Uterus (tissue), 4 donors: ENCODE data around the gene ENTREP1. TPM values are rescaled to one million over a fixed set of nuclear protein-coding genes. Genes with fewer than 3 reads are reported as not detected.
"Not testable (repeated sequence)": the region's sequence is repeated elsewhere in the genome, so short reads cannot be mapped to it uniquely, and the experiment has no call there.

Experiments
- DNase-seq, 2 donors: peaks; one replicate each; pipeline ENCODE4 v3.0.0-alpha.2; 2019 to 2020
- H3K27ac ChIP-seq, 2 donors: fragments of 200-600 bp; sonication (generic); 1 replicate in 1 of 2; 2 replicates in 1 of 2; pipeline ENCODE4 v1.5.1; 2016 to 2018
- H3K27me3 ChIP-seq, 2 donors: fragments of 200-600 bp; sonication (generic); one replicate each; pipeline ENCODE4 v1.5.1; 2018 to 2019; ENCODE audit warnings: control low read depth in 1 of 2
- H3K36me3 ChIP-seq, 2 donors: fragments of 200-600 bp; sonication (generic); one replicate each; pipeline ENCODE4 v1.5.1; 2019; ENCODE audit warnings: control low read depth in 1 of 2
- H3K4me1 ChIP-seq, 2 donors: fragments of 200-600 bp; sonication (generic); one replicate each; pipeline ENCODE4 v1.5.1; 2018 to 2019; ENCODE audit warnings: control low read depth in 1 of 2
- H3K4me3 ChIP-seq, 2 donors: fragments of 200-600 bp; sonication (generic); 1 replicate in 1 of 2; 2 replicates in 1 of 2; pipeline ENCODE4 v1.5.1; 2018 to 2019; ENCODE audit warnings: mild to moderate bottlenecking in 1 of 2
- H3K9me3 ChIP-seq, 2 donors: fragments of 200-600 bp; sonication (generic); one replicate each; pipeline ENCODE4 v1.5.1; 2019; ENCODE audit warnings: control low read depth in 1 of 2
- CTCF ChIP-seq, 4 experiments: fragments of 200-600 bp in 2 of 4; fragments of 450-650 bp in 2 of 4; sonication (generic) in 2 of 4; IDR thresholded peaks; one replicate each; pipeline ENCODE4 v1.5.1; 2016 to 2019; ENCODE audit warnings: antibody characterized with exemption in 4 of 4, mild to moderate bottlenecking in 2 of 4, moderate library complexity in 1 of 4
- POLR2A ChIP-seq, 2 donors: fragments of 450-650 bp; IDR thresholded peaks; one replicate each; pipeline ENCODE4 v1.6.1; 2016; ENCODE audit warnings: antibody characterized with exemption in 2 of 2, mild to moderate bottlenecking in 1 of 2, moderate library complexity in 1 of 2
- intact Hi-C: fragments of 100-400 bp; cut with DNase I; formaldehyde crosslinking; loops from one replicate; pipeline ENCODE4 v1.15.1; 2023; ENCODE audit warnings: low total_unique reads
- total RNA-seq, 4 donors: library from RNA; depleted of rRNA in 3 of 4; stranded (reverse); fragments of >200 nt in 3 of 4; gene quantifications; one replicate each; pipeline versions ENCODE4 v1.1.0 to v1.2.4, GENCODE V29; 2014 to 2023
- donor health status: DM: yes; HTN: yes; CAD: no.

ENTREP1 gene
- total RNA-seq, 4 donors from 2014 or later: 0.59 to 12.6 (median 6.9) TPM

- intact Hi-C loops: no loop called here
- DNase-seq: no peak
- H3K27me3 ChIP-seq: no peaks in the 10 kb centered on the region
- no peak overlapping the region for H3K27ac ChIP-seq
- TF ChIP-seq POLR2A (IDR thresholded peaks at IDR 0.05) (no peak), CTCF (IDR thresholded peaks at IDR 0.05) (no peak)
- no peaks in the 10 kb centered on the region for H3K36me3 ChIP-seq
- H3K4me3 ChIP-seq: no peak overlapping the region
- H3K9me3 ChIP-seq: no peaks in the 10 kb centered on the region
- H3K4me1 ChIP-seq: no peaks in the 10 kb centered on the region
Observed at GRCh38 chr9:69397384-69398214, 72.6 kb downstream of the ENTREP1 start.

- H3K4me1 ChIP-seq: no peaks in the 10 kb centered on the region
- DNase-seq: no peak
- H3K27ac ChIP-seq: no peak overlapping the region
- no peak overlapping the region for H3K4me3 ChIP-seq
- intact Hi-C loops: no loop called here
- no peaks in the 10 kb centered on the region for H3K27me3 ChIP-seq
- H3K9me3 ChIP-seq: no peaks in the 10 kb centered on the region
- TF ChIP-seq POLR2A (IDR thresholded peaks at IDR 0.05) (no peak), CTCF (IDR thresholded peaks at IDR 0.05) (no peak)
- H3K36me3 ChIP-seq: no peaks in the 10 kb centered on the region
Observed at GRCh38 chr9:69400470-69400869, 75.5 kb downstream of the ENTREP1 start.

- H3K9me3 ChIP-seq, H3K4me3 ChIP-seq, H3K27me3 ChIP-seq, H3K36me3 ChIP-seq, H3K4me1 ChIP-seq, intact Hi-C loops, DNase-seq, H3K27ac ChIP-seq: not testable (repeated sequence)
Observed at GRCh38 chr9:69409936-69410335, 84.9 kb downstream of the ENTREP1 start.

- Histone ChIP-seq H3K4me1 (no peaks in the 10 kb centered on the region), H3K4me3 (no peak overlapping the region), H3K9me3 (no peaks in the 10 kb centered on the region), H3K36me3 (no peaks in the 10 kb centered on the region), H3K27ac (no peak overlapping the region), H3K27me3 (no peaks in the 10 kb centered on the region)
- no peak for DNase-seq
- TF ChIP-seq CTCF (IDR thresholded peaks at IDR 0.05) (no peak), POLR2A (IDR thresholded peaks at IDR 0.05) (no peak)
- intact Hi-C loops: no loop called here
Observed at GRCh38 chr9:69411246-69411645, 86.2 kb downstream of the ENTREP1 start.

- Histone ChIP-seq H3K36me3 (no peaks in the 10 kb centered on the region), H3K4me3 (no peak overlapping the region), H3K27ac (no peak overlapping the region), H3K4me1 (no peaks in the 10 kb centered on the region), H3K9me3 (no peaks in the 10 kb centered on the region), H3K27me3 (no peaks in the 10 kb centered on the region)
- TF ChIP-seq CTCF (IDR thresholded peaks at IDR 0.05): no peak
- TF ChIP-seq POLR2A (IDR thresholded peaks at IDR 0.05): no peak
- no peak for DNase-seq
- intact Hi-C loops: no loop called here
Observed at GRCh38 chr9:69411931-69412740, 87.1 kb downstream of the ENTREP1 start.
